DOHH2 (cell line): ENCODE results near the gene METTL26.
"Not testable (repeated sequence)": the region's sequence is repeated elsewhere in the genome, so short reads cannot be mapped to it uniquely, and the experiment has no call there.

Experiments used
- H3F3A ChIP-seq: fragments of 200-600 bp; sonication (generic), shearing (Covaris generic); 2 replicates; pipeline ENCODE4 v1.6.0; 2016; ENCODE audit warnings: antibody characterized with exemption, mild to moderate bottlenecking; ENCODE audit not compliant: control insufficient read depth, insufficient read depth
- H3K27ac ChIP-seq: fragments of 200-600 bp; sonication (generic); 2 replicates; pipeline ENCODE4 v1.5.1; 2014; ENCODE audit warnings: low read depth, mild to moderate bottlenecking, low read length, moderate library complexity
- H3K27me3 ChIP-seq: fragments of 200-600 bp; sonication (generic); 2 replicates; pipeline ENCODE4 v1.6.1; 2014; ENCODE audit warnings: mild to moderate bottlenecking, low read length, mixed read lengths; ENCODE audit not compliant: control insufficient read depth
- H3K36me3 ChIP-seq: fragments of 200-600 bp; sonication (generic); 2 replicates; pipeline ENCODE4 v1.6.1; 2014; ENCODE audit warnings: mild to moderate bottlenecking, low read length, moderate library complexity, mixed read lengths; ENCODE audit not compliant: control insufficient read depth
- H3K4me1 ChIP-seq: fragments of 200-600 bp; sonication (generic); 2 replicates; pipeline ENCODE4 v1.6.1; 2014; ENCODE audit warnings: mild to moderate bottlenecking, low read length, mixed read lengths; ENCODE audit not compliant: control insufficient read depth
- H3K4me2 ChIP-seq: fragments of 200-600 bp; sonication (generic); 2 replicates; pipeline ENCODE4 v1.6.0; 2014; ENCODE audit warnings: mild to moderate bottlenecking, low read length, moderate library complexity
- H3K4me3 ChIP-seq: fragments of 200-600 bp; sonication (generic); 2 replicates; pipeline ENCODE4 v1.5.1; 2014; ENCODE audit warnings: mild to moderate bottlenecking, low read length, mixed read lengths
- H3K79me2 ChIP-seq: fragments of 200-600 bp; sonication (generic); 2 replicates; pipeline ENCODE4 v1.6.1; 2014; ENCODE audit warnings: mild to moderate bottlenecking, low read length, mixed read lengths; ENCODE audit not compliant: control insufficient read depth
- H3K9me2 ChIP-seq: fragments of 200-600 bp; sonication (generic); replicated peaks from 2 replicates; pipeline ENCODE4 v1.6.1; 2014; ENCODE audit warnings: mild to moderate bottlenecking, low read length, mixed read lengths; ENCODE audit not compliant: control insufficient read depth
- H3K9me3 ChIP-seq: fragments of 200-600 bp; sonication (generic); 2 replicates; pipeline ENCODE4 v1.6.1; 2014; ENCODE audit warnings: antibody characterized with exemption, low read length, mixed read lengths; ENCODE audit not compliant: control insufficient read depth, insufficient read depth
- H4K20me1 ChIP-seq: fragments of 200-600 bp; sonication (generic); 2 replicates; pipeline ENCODE4 v1.6.0; 2014; ENCODE audit warnings: low read depth, mild to moderate bottlenecking, antibody characterized with exemption, low read length, moderate library complexity; ENCODE audit not compliant: control insufficient read depth, insufficient read depth
- EZH2phosphoT487 ChIP-seq: fragments of 200-600 bp; sonication (generic); IDR thresholded peaks from 2 replicates; pipeline ENCODE4 v1.6.1; 2017; ENCODE audit warnings: borderline replicate concordance, mild to moderate bottlenecking, antibody characterized with exemption, low read length, moderate library complexity, mixed read lengths
- TF ChIP-seq, protein P1 (sequence below): fragments of 200-600 bp; sonication (generic); IDR thresholded peaks from one replicate; pipeline ENCODE4 v1.5.1; 2014; ENCODE audit warnings: antibody characterized with exemption, mild to moderate bottlenecking, low read depth, low read length; ENCODE audit not compliant: poor library complexity, severe bottlenecking

The METTL26 gene

DNA sequence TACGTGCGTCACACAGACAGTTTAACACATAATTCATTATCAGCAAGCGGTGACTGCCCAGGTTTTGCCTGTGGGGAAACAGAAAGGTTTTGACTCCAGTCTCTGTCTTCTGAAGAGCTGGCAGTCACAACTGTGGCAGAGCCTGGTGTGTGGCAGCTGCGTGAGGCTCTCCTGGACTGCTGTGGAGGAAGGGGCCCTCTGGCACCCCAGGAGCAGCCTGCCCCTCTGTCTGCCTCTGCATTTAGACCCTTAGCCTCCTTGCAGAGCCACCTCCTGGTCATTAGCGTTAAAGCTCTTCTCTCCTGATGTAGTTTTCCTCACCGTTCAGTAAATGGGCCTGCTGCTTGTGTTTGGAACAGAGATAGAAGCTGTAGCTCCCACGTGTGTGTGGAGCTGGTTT, 35.3 kb downstream of the METTL26 start:
- Histone ChIP-seq H3K36me3 (peaks cover 4% of the 10 kb centered on the region), H3K79me2 (peaks cover 25% of the 10 kb centered on the region), H3K4me2 (no peak overlapping the region), H3K9me3 (peaks cover 3% of the 10 kb centered on the region; the same call in 1 of the 2 replicates), H3K4me1 (no peaks in the 10 kb centered on the region), H4K20me1 (no peaks in the 10 kb centered on the region), H3K27ac (no peak overlapping the region), H3K27me3 (no peaks in the 10 kb centered on the region), H3F3A (no peaks in the 10 kb centered on the region), H3K4me3 (no peak overlapping the region), H3K9me2 (no peaks in the 10 kb centered on the region)
- TF ChIP-seq, protein P1, sequence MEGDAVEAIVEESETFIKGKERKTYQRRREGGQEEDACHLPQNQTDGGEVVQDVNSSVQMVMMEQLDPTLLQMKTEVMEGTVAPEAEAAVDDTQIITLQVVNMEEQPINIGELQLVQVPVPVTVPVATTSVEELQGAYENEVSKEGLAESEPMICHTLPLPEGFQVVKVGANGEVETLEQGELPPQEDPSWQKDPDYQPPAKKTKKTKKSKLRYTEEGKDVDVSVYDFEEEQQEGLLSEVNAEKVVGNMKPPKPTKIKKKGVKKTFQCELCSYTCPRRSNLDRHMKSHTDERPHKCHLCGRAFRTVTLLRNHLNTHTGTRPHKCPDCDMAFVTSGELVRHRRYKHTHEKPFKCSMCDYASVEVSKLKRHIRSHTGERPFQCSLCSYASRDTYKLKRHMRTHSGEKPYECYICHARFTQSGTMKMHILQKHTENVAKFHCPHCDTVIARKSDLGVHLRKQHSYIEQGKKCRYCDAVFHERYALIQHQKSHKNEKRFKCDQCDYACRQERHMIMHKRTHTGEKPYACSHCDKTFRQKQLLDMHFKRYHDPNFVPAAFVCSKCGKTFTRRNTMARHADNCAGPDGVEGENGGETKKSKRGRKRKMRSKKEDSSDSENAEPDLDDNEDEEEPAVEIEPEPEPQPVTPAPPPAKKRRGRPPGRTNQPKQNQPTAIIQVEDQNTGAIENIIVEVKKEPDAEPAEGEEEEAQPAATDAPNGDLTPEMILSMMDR = no peak
- TF ChIP-seq EZH2phosphoT487 = no peak

DNA sequence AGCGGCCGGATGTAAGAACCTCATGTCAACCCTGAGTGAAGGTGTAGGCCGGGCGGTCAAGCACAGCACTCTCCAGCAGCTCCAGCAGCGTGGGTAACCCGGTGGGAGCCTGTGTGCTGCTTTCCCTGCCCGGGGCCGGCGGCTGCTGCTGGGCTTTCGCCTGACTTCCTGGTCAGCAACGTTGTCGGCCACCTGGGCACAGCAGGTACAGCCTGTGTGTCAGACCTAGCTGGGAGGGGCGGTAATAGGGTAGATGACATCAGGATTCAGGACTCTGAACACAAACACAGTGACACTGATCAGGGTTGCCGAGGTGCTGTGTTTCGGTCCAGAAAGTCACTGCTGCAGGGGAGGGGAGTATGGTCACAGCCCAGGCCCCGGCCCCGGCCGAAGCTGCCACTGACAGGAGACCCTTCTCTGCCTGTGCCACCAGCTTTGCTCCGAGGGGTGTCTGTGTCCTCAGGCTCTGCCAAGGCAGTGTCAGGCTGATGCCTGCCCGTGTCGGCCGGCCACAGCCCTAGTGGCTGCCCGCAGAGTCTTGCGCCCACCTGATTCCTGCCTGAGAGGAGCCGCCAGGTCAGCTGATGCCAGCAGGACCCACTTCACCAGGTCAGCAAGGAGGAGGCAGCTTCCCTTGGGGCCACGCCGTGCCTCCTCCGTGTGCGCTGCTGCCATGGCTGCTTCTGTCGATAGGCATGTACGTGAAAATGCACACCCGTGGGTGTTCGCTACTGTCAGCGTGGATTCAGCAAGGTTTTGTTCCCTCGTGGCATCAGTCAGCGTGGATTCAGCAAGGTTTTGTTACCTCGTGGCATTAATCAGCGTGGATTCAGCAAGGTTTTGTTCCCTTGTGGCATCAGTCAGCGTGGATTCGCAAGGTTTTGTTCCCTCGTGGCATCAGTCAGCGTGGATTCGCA, 37.0 kb downstream of the METTL26 start:
- H3K27ac ChIP-seq = no peak overlapping the region
- no peak for TF ChIP-seq EZH2phosphoT487
- TF ChIP-seq, protein P1 = no peak
- no peaks in the 10 kb centered on the region; the same call in 1 of the 2 replicates for H3K4me1 ChIP-seq
- H3K27me3 ChIP-seq = no peaks in the 10 kb centered on the region
- no peak overlapping the region for H3K4me3 ChIP-seq
- H3K36me3 ChIP-seq = peaks cover 4% of the 10 kb centered on the region
- H3K9me3 ChIP-seq = no peaks in the 10 kb centered on the region; the same call in 1 of the 2 replicates
- H3F3A ChIP-seq = no peaks in the 10 kb centered on the region
- peaks cover 29% of the 10 kb centered on the region for H3K79me2 ChIP-seq
- H3K4me2 ChIP-seq = no peak overlapping the region
- no peaks in the 10 kb centered on the region for H4K20me1 ChIP-seq
- H3K9me2 ChIP-seq = no peaks in the 10 kb centered on the region

DNA sequence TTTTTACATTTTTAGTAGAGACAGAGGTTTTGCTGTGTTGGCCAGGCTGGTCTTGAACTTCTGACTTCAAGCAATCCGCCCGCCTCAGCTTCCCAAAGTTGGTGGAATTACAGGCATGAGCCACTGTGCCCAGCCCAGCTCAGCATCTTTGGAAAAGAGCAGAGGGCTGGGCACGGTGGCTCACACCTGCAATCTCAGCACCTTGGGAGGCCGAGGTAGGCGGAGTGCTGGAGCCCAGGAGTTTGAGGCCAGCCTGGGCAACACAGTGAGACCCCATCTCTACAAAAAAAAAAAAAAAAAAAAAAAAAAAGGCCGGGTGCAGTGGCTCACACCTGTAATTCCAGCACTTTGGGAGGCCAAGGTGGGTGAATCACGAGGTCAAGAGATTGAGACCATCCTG, 38.5 kb downstream of the METTL26 start:
- peaks cover 14% of the 10 kb centered on the region for H3K4me1 ChIP-seq
- not testable (repeated sequence) for H3K27me3 ChIP-seq, H3K9me3 ChIP-seq, H3K4me3 ChIP-seq, H3F3A ChIP-seq, H3K9me2 ChIP-seq, H4K20me1 ChIP-seq, H3K27ac ChIP-seq, H3K4me2 ChIP-seq, H3K36me3 ChIP-seq
- H3K79me2 ChIP-seq = peaks cover 42% of the 10 kb centered on the region

DNA sequence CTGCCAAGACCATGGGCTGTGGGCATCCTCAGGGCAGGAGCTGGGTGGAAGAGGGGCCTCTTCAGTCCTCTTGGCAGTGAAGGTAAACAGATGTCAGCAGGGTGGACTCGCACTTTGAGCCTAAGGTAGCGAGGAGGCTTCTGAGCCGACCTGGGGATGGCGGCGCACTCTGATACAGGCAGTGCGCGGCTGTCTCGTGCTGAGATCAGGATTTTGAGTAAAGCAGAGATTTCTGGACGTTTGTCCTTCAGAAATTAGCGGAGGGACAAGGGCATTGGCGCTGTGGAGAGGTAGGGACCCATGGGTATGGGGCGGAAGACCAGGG, 39.4 kb downstream of the METTL26 start:
- Histone ChIP-seq H4K20me1 (no peaks in the 10 kb centered on the region), H3K9me2 (no peaks in the 10 kb centered on the region), H3K4me2 (no peak overlapping the region), H3K4me1 (peaks cover 24% of the 10 kb centered on the region), H3K79me2 (peaks cover 52% of the 10 kb centered on the region), H3K9me3 (no peaks in the 10 kb centered on the region; the same call in 1 of the 2 replicates), H3K4me3 (no peak overlapping the region), H3K36me3 (peaks cover 4% of the 10 kb centered on the region), H3F3A (no peaks in the 10 kb centered on the region), H3K27me3 (no peaks in the 10 kb centered on the region), H3K27ac (no peak overlapping the region)
- TF ChIP-seq, protein P1 = no peak
- no peak for TF ChIP-seq EZH2phosphoT487
